Measurements from ENCODE around the gene GPX7. TPM values are rescaled to one million over a fixed set of nuclear protein-coding genes. Genes with fewer than 3 reads are reported as not detected.

The GPX7 gene
- total and polyA plus RNA-seq, 2 donors from 2014 or later: 9.7 to 14.3 TPM

DNA sequence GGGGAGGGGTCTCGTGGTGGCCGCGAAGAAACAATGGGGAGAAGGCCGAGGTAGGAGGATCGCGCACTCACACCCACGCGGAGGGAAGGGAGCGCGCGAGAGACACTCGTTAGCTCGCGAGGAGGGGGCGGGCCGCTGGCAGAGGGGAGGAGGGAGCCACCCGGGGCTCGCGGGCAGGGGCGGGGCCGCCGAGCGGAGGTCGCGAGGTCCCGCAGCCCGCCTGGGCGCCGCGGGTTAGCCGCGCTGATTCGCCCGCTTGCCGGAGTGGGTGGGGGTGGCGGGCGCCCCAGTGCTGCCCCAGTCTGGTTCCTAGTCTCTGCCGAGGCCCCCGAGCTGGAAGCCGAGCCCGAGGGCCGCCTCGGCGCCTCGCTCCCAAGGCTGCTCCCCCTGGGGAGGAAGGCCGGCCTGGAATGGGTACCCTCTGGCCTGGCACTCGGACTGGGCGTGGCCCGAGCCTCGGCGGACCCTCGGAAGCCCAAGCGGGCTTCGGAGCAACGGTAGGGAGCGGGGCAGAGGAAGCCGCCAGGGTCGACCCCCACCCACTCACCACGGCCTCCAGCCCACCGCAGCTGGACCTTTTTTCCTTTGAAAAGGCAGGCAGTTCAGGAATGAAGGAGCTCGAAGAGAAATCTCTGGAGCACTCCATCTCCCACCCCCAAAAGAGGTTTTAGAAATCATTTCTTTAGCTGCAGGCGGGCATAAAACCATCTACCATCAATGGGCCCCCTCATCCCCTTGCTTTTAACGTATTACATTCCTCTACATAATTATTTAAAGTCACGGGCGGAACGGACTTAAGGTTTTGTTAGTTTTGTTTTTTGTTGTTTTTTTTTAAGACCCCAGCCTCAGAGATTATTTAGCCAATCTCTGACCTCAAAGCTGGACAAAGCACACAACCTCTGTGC, 48.6 kb upstream of the GPX7 start:
- intact Hi-C loops (cut with DNase I): no loop called here
- Histone ChIP-seq H3K9me3 (ENCODE audit: control insufficient read depth in 2 of 3, insufficient read depth in 1 of 3, low read length in 3 of 3) (no peaks in the 10 kb centered on the region), H3K27me3 (ENCODE audit: control insufficient read depth, insufficient read depth, low read length) (no peaks in the 10 kb centered on the region), H3K27ac (ENCODE audit: low read depth in 2 of 2, low read length in 2 of 2) (peak overlapping the region; percentile 86 to 94), H3K36me3 (ENCODE audit: control insufficient read depth in 2 of 3, insufficient read depth in 3 of 3, low read length in 3 of 3) (no peaks in the 10 kb centered on the region), H3K9ac (ENCODE audit: low read length in 3 of 3) (peak overlapping the region; percentile 54 to 90 (median 74)), H3K4me3 (ENCODE audit: low read length in 3 of 3) (peak overlapping the region; percentile 65 to 80 (median 69)), H3K4me1 (ENCODE audit: control insufficient read depth in 2 of 3, insufficient read depth in 2 of 3, low read depth in 1 of 3, low read length in 3 of 3) (peaks cover 0 to 3% (median 3%) of the 10 kb centered on the region in 3 donors)
- peak in 4 of 5 donors; percentile 93 to 96 (median 95) for DNase-seq
- FAIRE-seq: no peak
- no peak for TF ChIP-seq CTCF (IDR thresholded peaks at IDR 0.05; ENCODE audit: borderline replicate concordance, extremely low read depth, insufficient read depth)

GRCh38 chr1:52554267-52554640, 47.9 kb upstream of the GPX7 start:
- H3K9ac ChIP-seq (ENCODE audit: low read length in 3 of 3): peak overlapping the region in 2 of 3 donors; percentile 54 to 90
- intact Hi-C loops (cut with DNase I): no loop called here
- no peak overlapping the region for H3K27ac ChIP-seq (ENCODE audit: low read depth in 2 of 2, low read length in 2 of 2)
- H3K4me3 ChIP-seq (ENCODE audit: low read length in 3 of 3): peak overlapping the region in 2 of 3 donors; percentile 65 to 80
- FAIRE-seq (no peak), DNase-seq (no peak)
- no peak for TF ChIP-seq CTCF (IDR thresholded peaks at IDR 0.05; ENCODE audit: borderline replicate concordance, extremely low read depth, insufficient read depth)
- no peaks in the 10 kb centered on the region for H3K27me3 ChIP-seq (ENCODE audit: control insufficient read depth, insufficient read depth, low read length)
- H3K9me3 ChIP-seq (ENCODE audit: control insufficient read depth in 2 of 3, insufficient read depth in 1 of 3, low read length in 3 of 3): no peaks in the 10 kb centered on the region
- no peaks in the 10 kb centered on the region for H3K36me3 ChIP-seq (ENCODE audit: control insufficient read depth in 2 of 3, insufficient read depth in 3 of 3, low read length in 3 of 3)
- peaks cover 0 to 3% (median 3%) of the 10 kb centered on the region in 3 donors for H3K4me1 ChIP-seq (ENCODE audit: control insufficient read depth in 2 of 3, insufficient read depth in 2 of 3, low read depth in 1 of 3, low read length in 3 of 3)

- H3K9me3 ChIP-seq (ENCODE audit: control insufficient read depth in 2 of 3, insufficient read depth in 1 of 3, low read length in 3 of 3): no peaks in the 10 kb centered on the region
- no peak overlapping the region for H3K9ac ChIP-seq (ENCODE audit: low read length in 3 of 3)
- no peak overlapping the region for H3K27ac ChIP-seq (ENCODE audit: low read depth in 2 of 2, low read length in 2 of 2)
- no peak for TF ChIP-seq CTCF (IDR thresholded peaks at IDR 0.05; ENCODE audit: borderline replicate concordance, extremely low read depth, insufficient read depth)
- H3K27me3 ChIP-seq (ENCODE audit: control insufficient read depth, insufficient read depth, low read length): no peaks in the 10 kb centered on the region
- DNase-seq: peak in 2 of 5 donors; percentile 12 to 25
- no peak overlapping the region for H3K4me3 ChIP-seq (ENCODE audit: low read length in 3 of 3)
- no peak for FAIRE-seq
- intact Hi-C loops (cut with DNase I): no loop called here
- peaks cover 0 to 3% (median 3%) of the 10 kb centered on the region in 3 donors for H3K4me1 ChIP-seq (ENCODE audit: control insufficient read depth in 2 of 3, insufficient read depth in 2 of 3, low read depth in 1 of 3, low read length in 3 of 3)
- H3K36me3 ChIP-seq (ENCODE audit: control insufficient read depth in 2 of 3, insufficient read depth in 3 of 3, low read length in 3 of 3): no peaks in the 10 kb centered on the region
These were observed 47.4 kb upstream of the GPX7 start for GRCh38 chr1:52554756-52555155.

Data from kidney (tissue), 14 donors.